H9 (cell line): ENCODE results near the gene ARHGAP26. TPM values are rescaled to one million over a fixed set of nuclear protein-coding genes. Genes with fewer than 3 reads are reported as not detected.

Source experiments
- DNase-seq: peaks from one replicate; pipeline ENCODE4 v3.0.0-alpha.2; 2017
- H2AFZ ChIP-seq: one replicate; pipeline ENCODE4 v1.6.1; 2013; ENCODE audit warnings: mild to moderate bottlenecking, low read length, control low read depth, moderate library complexity
- H2AK5ac ChIP-seq: 2 replicates; pipeline ENCODE4 v1.6.1; 2013; ENCODE audit warnings: low read length, control low read depth, mixed read lengths; ENCODE audit not compliant: insufficient read length
- H2BK120ac ChIP-seq: one replicate; pipeline ENCODE4 v1.6.1; 2013; ENCODE audit warnings: low read depth, mild to moderate bottlenecking, low read length, control low read depth, inconsistent platforms; ENCODE audit not compliant: poor library complexity, severe bottlenecking
- H2BK12ac ChIP-seq: 2 replicates; pipeline ENCODE4 v1.6.1; 2013; ENCODE audit warnings: low read length, control low read depth, mixed read lengths, low read depth; ENCODE audit not compliant: insufficient read length
- H2BK15ac ChIP-seq: 2 replicates; pipeline ENCODE4 v1.6.1; 2013; ENCODE audit warnings: low read depth, low read length, control low read depth
- H2BK20ac ChIP-seq: one replicate; pipeline ENCODE4 v1.6.1; 2013; ENCODE audit warnings: low read depth, mild to moderate bottlenecking, low read length, control low read depth, inconsistent platforms; ENCODE audit not compliant: poor library complexity, severe bottlenecking
- H2BK5ac ChIP-seq: 2 replicates; pipeline ENCODE4 v1.6.1; 2013; ENCODE audit warnings: low read length, control low read depth, mixed read lengths; ENCODE audit not compliant: insufficient read length
- H3K14ac ChIP-seq: 2 replicates; pipeline ENCODE4 v1.6.1; 2013; ENCODE audit warnings: low read length, control low read depth; ENCODE audit not compliant: insufficient read depth
- H3K18ac ChIP-seq: 2 replicates; pipeline ENCODE4 v1.6.1; 2013; ENCODE audit warnings: low read depth, mild to moderate bottlenecking, mixed read lengths, low read length, control low read depth; ENCODE audit not compliant: insufficient read length
- H3K23ac ChIP-seq: 2 replicates; pipeline ENCODE4 v1.6.1; 2013; ENCODE audit warnings: low read length, control low read depth, mixed read lengths, low read depth; ENCODE audit not compliant: insufficient read length
- H3K23me2 ChIP-seq: 2 replicates; pipeline ENCODE4 v1.6.1; 2013; ENCODE audit warnings: low read depth, mild to moderate bottlenecking, mixed read lengths, low read length, control low read depth; ENCODE audit not compliant: insufficient read length, poor library complexity, severe bottlenecking
- H3K27ac ChIP-seq: 2 replicates; pipeline ENCODE4 v1.5.1; 2013; ENCODE audit warnings: low read length, control low read depth, mixed read lengths, low read depth; ENCODE audit not compliant: insufficient read length
- H3K27me3 ChIP-seq: 2 replicates; pipeline ENCODE4 v1.6.1; 2013; ENCODE audit warnings: low read length, control low read depth, inconsistent platforms; ENCODE audit not compliant: insufficient read depth
- H3K4ac ChIP-seq: 2 replicates; pipeline ENCODE4 v1.6.1; 2013; ENCODE audit warnings: low read depth, mild to moderate bottlenecking, control low read depth, inconsistent platforms, low read length, moderate library complexity
- H3K4me1 ChIP-seq: 2 replicates; pipeline ENCODE4 v1.6.1; 2013; ENCODE audit warnings: low read length, control low read depth, inconsistent platforms; ENCODE audit not compliant: insufficient read depth
- H3K4me2 ChIP-seq: 2 replicates; pipeline ENCODE4 v1.6.1; 2013; ENCODE audit warnings: low read length, control low read depth, mixed read lengths; ENCODE audit not compliant: insufficient read length, insufficient read depth
- H3K56ac ChIP-seq: 2 replicates; pipeline ENCODE4 v1.6.1; 2013; ENCODE audit warnings: low read depth, mild to moderate bottlenecking, mixed read lengths, low read length, control low read depth; ENCODE audit not compliant: insufficient read length
- H3K79me1 ChIP-seq: 2 replicates; pipeline ENCODE4 v1.6.1; 2013; ENCODE audit warnings: low read depth, mild to moderate bottlenecking, moderate library complexity, low read length, control low read depth, inconsistent platforms; ENCODE audit not compliant: insufficient read depth, poor library complexity, severe bottlenecking
- H3K79me2 ChIP-seq: 2 replicates; pipeline ENCODE4 v1.6.1; 2013; ENCODE audit warnings: low read length, control low read depth, inconsistent platforms; ENCODE audit not compliant: insufficient read depth
- H3K9ac ChIP-seq: 2 replicates; pipeline ENCODE4 v1.6.1; 2013; ENCODE audit warnings: low read length, control low read depth, mixed read lengths; ENCODE audit not compliant: insufficient read length; ENCODE audit errors: extremely low read depth
- H3K9me3 ChIP-seq: one replicate; pipeline ENCODE4 v1.6.1; 2013; ENCODE audit warnings: low read depth, low read length, inconsistent platforms; ENCODE audit not compliant: control insufficient read depth
- H3T11ph ChIP-seq: one replicate; pipeline ENCODE4 v1.6.1; 2013; ENCODE audit warnings: mild to moderate bottlenecking, low read length, control low read depth, inconsistent platforms
- H4K20me1 ChIP-seq: one replicate; pipeline ENCODE4 v1.6.1; 2013; ENCODE audit not compliant: control insufficient read depth, insufficient read length, insufficient read depth
- H4K5ac ChIP-seq: 2 replicates; pipeline ENCODE4 v1.6.1; 2013; ENCODE audit warnings: low read depth, mild to moderate bottlenecking, mixed read lengths, low read length, control low read depth; ENCODE audit not compliant: insufficient read length
- H4K8ac ChIP-seq: replicated peaks from 2 replicates; pipeline ENCODE4 v1.6.1; 2013; ENCODE audit warnings: low read length, control low read depth, mixed read lengths, low read depth; ENCODE audit not compliant: insufficient read length
- H4K91ac ChIP-seq: 2 replicates; pipeline ENCODE4 v1.6.1; 2013; ENCODE audit warnings: low read depth, mild to moderate bottlenecking, moderate library complexity, mixed read lengths, low read length, control low read depth; ENCODE audit not compliant: insufficient read length
- H3K27ac Mint-ChIP-seq, 3 experiments: 2 replicates in 2 of 3; 3 replicates in 1 of 3; pipeline ENCODE4 v1.8.0; 2020 to 2021; ENCODE audit warnings: mixed read lengths in 3 of 3, mild to moderate bottlenecking in 1 of 3, moderate library complexity in 1 of 3
- H3K27me3 Mint-ChIP-seq: 2 replicates; pipeline ENCODE4 v1.8.0; 2021; ENCODE audit warnings: low read depth, mild to moderate bottlenecking, moderate library complexity, mixed read lengths
- H3K36me3 Mint-ChIP-seq, 3 experiments: 2 replicates in 2 of 3; 3 replicates in 1 of 3; pipeline ENCODE4 v1.8.0; 2020 to 2021; ENCODE audit warnings: low read depth in 3 of 3, mixed read lengths in 3 of 3; ENCODE audit not compliant: insufficient read depth in 1 of 3
- H3K4me1 Mint-ChIP-seq, 2 experiments: 2 replicates each; pipeline ENCODE4 v1.8.0; 2020; ENCODE audit warnings: mixed read lengths in 2 of 2
- H3K4me3 Mint-ChIP-seq, 2 experiments: 2 replicates in 1 of 2; 3 replicates in 1 of 2; pipeline ENCODE4 v1.8.0; 2020 to 2021; ENCODE audit warnings: mild to moderate bottlenecking in 2 of 2, mixed read lengths in 2 of 2, moderate library complexity in 1 of 2
- H3K9me3 Mint-ChIP-seq, 2 experiments: 2 replicates in 1 of 2; 3 replicates in 1 of 2; pipeline ENCODE4 v1.8.0; 2020; ENCODE audit warnings: mild to moderate bottlenecking in 2 of 2, mixed read lengths in 2 of 2, moderate library complexity in 1 of 2
- WGBS: extraction: QIAGEN DNeasy Blood & Tissue Kit; methylation state at CpG from one replicate; pipeline ENCODE4 v1.1.7; 2013; ENCODE audit warnings: missing lambda C conversion rate, low lambda C conversion rate, mixed read lengths; ENCODE audit not compliant: insufficient read length; ENCODE audit errors: extremely low coverage; 5-methylcytosine and 5-hydroxymethylcytosine counted together
- total RNA-seq: library from RNA; stranded (reverse); gene quantifications from 2 replicates; pipeline ENCODE4 v1.2.1, GENCODE V29; 2021
- TF ChIP-seq, protein P1 (sequence below): fragments of 200-600 bp; sonication (generic); conservative IDR thresholded peaks from 3 replicates; pipeline ENCODE4 v1.8.0; 2021; ENCODE audit warnings: antibody characterized with exemption, mild to moderate bottlenecking

Gene ARHGAP26
- total RNA-seq, 1 experiment from 2014 or later, result 13.8 TPM

DNA sequence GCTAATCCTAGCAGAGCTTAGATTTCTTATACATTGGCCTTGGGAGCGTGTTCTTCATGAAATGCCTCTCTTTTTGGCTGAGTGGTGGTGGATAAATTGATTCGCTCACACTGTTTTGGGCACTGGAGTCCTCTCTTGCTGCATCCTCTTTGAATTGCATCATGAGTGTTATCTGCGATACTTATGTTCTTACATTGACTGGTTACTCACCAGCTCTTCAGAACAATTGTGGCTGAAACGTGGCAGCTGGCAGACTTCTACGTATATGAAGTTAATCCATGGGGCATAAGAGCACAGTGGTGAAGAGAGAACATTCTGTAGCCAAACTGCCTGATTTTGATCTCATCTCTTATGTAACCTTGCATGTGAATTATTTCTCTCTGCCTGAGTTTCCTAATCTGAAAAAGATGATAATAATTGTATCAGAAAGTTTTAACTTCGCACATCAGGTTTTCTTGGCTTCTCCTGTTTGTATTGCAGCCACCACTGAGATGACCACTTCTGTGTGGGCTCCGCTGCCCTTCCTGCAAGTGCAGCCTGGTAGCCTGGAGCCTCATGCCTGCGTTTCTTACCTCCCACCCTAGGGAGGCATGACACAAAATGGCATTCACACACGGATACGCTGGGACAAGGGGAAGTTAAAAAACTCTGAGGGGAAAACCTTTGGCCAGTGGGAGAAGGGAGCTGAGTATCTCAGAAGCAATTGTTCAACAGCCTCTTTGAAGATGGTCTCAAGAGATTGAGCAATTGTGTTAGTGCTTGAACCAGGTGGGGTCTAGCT lies 295.2 kb downstream of the ARHGAP26 start:
- no peak overlapping the region for H3K56ac ChIP-seq
- no peaks in the 10 kb centered on the region for H3K79me2 ChIP-seq
- no peak overlapping the region for H4K91ac ChIP-seq
- no peaks in the 10 kb centered on the region for H3K27me3 ChIP-seq
- H4K20me1 ChIP-seq, result no peaks in the 10 kb centered on the region
- H3K27ac ChIP-seq, result no peak overlapping the region
- no peak overlapping the region for H2BK12ac ChIP-seq
- no peak overlapping the region for H2AK5ac ChIP-seq
- H2AFZ ChIP-seq, result no peak overlapping the region
- H3K14ac ChIP-seq, result no peak overlapping the region
- no peak overlapping the region for H3K23ac ChIP-seq
- H3K23me2 ChIP-seq, result no peaks in the 10 kb centered on the region
- no peak overlapping the region for H4K5ac ChIP-seq
- no peak overlapping the region for H3K18ac ChIP-seq
- no peak overlapping the region for H2BK5ac ChIP-seq
- H3K4ac ChIP-seq, result no peak overlapping the region
- no peak overlapping the region for H3T11ph ChIP-seq
- Mint-ChIP-seq H3K4me3 (no peak overlapping the region), H3K27ac (peak overlapping the region in 1 of 3 experiments; percentile 15; a peak in 1 of 7 replicates), H3K27me3 (no peaks in the 10 kb centered on the region; the same call in 1 of the 2 replicates), H3K36me3 (peaks cover 7 to 16% (median 10%) of the 10 kb centered on the region in 3 experiments; a peak in 6 of 7 replicates), H3K4me1 (peaks cover 20 to 21% of the 10 kb centered on the region in 2 experiments), H3K9me3 (peaks cover 0 to 2% of the 10 kb centered on the region in 2 experiments; a peak in 1 of 5 replicates)
- H3K79me1 ChIP-seq, result no peaks in the 10 kb centered on the region
- H2BK20ac ChIP-seq, result no peak overlapping the region
- H4K8ac ChIP-seq, result no peak overlapping the region
- no peaks in the 10 kb centered on the region for H3K9me3 ChIP-seq
- H3K4me2 ChIP-seq, result no peak overlapping the region
- no peak for DNase-seq
- no peak overlapping the region for H2BK120ac ChIP-seq
- H2BK15ac ChIP-seq, result no peak overlapping the region
- WGBS, result no CpG with 5 or more reads among the region's 10 CpGs
- peaks cover 9% of the 10 kb centered on the region; the same call in 1 of the 2 replicates for H3K4me1 ChIP-seq
- no peak overlapping the region for H3K9ac ChIP-seq
- TF ChIP-seq, protein P1, sequence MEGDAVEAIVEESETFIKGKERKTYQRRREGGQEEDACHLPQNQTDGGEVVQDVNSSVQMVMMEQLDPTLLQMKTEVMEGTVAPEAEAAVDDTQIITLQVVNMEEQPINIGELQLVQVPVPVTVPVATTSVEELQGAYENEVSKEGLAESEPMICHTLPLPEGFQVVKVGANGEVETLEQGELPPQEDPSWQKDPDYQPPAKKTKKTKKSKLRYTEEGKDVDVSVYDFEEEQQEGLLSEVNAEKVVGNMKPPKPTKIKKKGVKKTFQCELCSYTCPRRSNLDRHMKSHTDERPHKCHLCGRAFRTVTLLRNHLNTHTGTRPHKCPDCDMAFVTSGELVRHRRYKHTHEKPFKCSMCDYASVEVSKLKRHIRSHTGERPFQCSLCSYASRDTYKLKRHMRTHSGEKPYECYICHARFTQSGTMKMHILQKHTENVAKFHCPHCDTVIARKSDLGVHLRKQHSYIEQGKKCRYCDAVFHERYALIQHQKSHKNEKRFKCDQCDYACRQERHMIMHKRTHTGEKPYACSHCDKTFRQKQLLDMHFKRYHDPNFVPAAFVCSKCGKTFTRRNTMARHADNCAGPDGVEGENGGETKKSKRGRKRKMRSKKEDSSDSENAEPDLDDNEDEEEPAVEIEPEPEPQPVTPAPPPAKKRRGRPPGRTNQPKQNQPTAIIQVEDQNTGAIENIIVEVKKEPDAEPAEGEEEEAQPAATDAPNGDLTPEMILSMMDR, result no peak
